Keratinocyte (primary cell): ENCODE measurements around the gene C10orf90.

Experiments
- CTCF ChIP-seq, 3 experiments: IDR thresholded peaks in 1 of 3; conservative IDR thresholded peaks in 1 of 3; optimal IDR thresholded peaks in 1 of 3; 2 replicates in 2 of 3; 3 replicates in 1 of 3; pipeline versions ENCODE3 to v1.5.1; 2011; ENCODE audit warnings: low read length in 3 of 3, mild to moderate bottlenecking in 3 of 3, moderate library complexity in 2 of 3, control low read depth in 1 of 3, inconsistent platforms in 1 of 3; ENCODE audit not compliant: insufficient read depth in 2 of 3; ENCODE audit errors: extremely low read depth in 1 of 3
- EZH2 ChIP-seq: IDR thresholded peaks from one replicate; pipeline ENCODE4 v1.6.1; 2012; ENCODE audit warnings: inconsistent platforms, mild to moderate bottlenecking, low read length, moderate library complexity

- TF ChIP-seq CTCF (optimal IDR thresholded peaks at IDR 0.05 in 1 of 3, IDR thresholded peaks at IDR 0.05 in 1 of 3, conservative IDR thresholded peaks at IDR 0.05 in 1 of 3; ENCODE audit: extremely low read depth in 1 of 3, insufficient read depth in 2 of 3, low read length in 3 of 3) (no peak), EZH2 (no peak)
Observed at GRCh38 chr10:126705951-126706565, 35.6 kb upstream of the C10orf90 start.
